ENCODE results near the gene UBAC1. TPM values are rescaled to one million over a fixed set of nuclear protein-coding genes. Genes with fewer than 3 reads are reported as not detected.

UBAC1 gene
- total RNA-seq, 2 experiments from 2014 or later = 16.4 to 19.6 TPM

DNA sequence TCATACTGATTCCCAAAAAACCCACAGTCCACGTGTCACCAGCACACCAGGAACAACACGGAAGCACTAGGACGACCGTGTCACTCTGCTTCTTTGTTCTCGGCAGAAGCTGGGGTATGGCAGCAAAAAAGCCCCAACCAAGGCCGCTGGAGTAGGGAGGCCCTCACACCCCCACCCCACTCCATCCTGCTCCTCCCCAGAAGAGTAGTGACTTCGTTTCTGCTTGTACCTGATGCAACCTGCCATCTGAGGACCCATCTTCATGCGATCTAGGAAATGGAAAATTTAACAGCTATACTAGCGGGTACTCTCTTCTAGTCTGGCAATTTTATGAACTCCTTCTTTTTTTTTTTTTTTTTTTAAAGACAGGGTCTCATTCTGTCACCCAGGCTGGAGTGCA is 3.7 kb downstream of the UBAC1 start:
- Histone ChIP-seq H3K36me3 (ENCODE audit: insufficient read depth, low read length) (peaks cover 12% of the 10 kb centered on the region), H3K4me1 (ENCODE audit: insufficient read depth, low read length) (peaks cover 30% of the 10 kb centered on the region), H3K9me3 (ENCODE audit: control insufficient read depth in 1 of 2, insufficient read depth in 1 of 2, low read length in 2 of 2) (no peaks in the 10 kb centered on the region), H3K4me3 (ENCODE audit: low read length) (no peak overlapping the region), H3K27ac (ENCODE audit: low read depth in 1 of 2, low read length in 2 of 2) (no peak overlapping the region), H3K27me3 (ENCODE audit: control insufficient read depth in 1 of 2, insufficient read depth in 2 of 2, low read length in 2 of 2) (no peaks in the 10 kb centered on the region)
- ChIA-PET POLR2A (no interaction called here), CTCF (interaction anchor here (0.6 to 1.5 kb wide), 2 partner anchors 80 to 166 kb away, joined by 3 to 5 read pairs; no protein-coding TSS in a partner anchor)
- intact Hi-C loops (cut with DNase I, micrococcal nuclease) = no loop called here
- DNase-seq (no peak), ATAC-seq (ENCODE audit: poor library complexity) (no peak)
- no peaks in the 10 kb centered on the region for H3K27me3 Mint-ChIP-seq
- peaks cover 24% of the 10 kb centered on the region for H3K36me3 Mint-ChIP-seq (ENCODE audit: low read depth)
- H3K4me1 Mint-ChIP-seq (ENCODE audit: low read depth) = peaks cover 23% of the 10 kb centered on the region
- TF ChIP-seq, protein P1, sequence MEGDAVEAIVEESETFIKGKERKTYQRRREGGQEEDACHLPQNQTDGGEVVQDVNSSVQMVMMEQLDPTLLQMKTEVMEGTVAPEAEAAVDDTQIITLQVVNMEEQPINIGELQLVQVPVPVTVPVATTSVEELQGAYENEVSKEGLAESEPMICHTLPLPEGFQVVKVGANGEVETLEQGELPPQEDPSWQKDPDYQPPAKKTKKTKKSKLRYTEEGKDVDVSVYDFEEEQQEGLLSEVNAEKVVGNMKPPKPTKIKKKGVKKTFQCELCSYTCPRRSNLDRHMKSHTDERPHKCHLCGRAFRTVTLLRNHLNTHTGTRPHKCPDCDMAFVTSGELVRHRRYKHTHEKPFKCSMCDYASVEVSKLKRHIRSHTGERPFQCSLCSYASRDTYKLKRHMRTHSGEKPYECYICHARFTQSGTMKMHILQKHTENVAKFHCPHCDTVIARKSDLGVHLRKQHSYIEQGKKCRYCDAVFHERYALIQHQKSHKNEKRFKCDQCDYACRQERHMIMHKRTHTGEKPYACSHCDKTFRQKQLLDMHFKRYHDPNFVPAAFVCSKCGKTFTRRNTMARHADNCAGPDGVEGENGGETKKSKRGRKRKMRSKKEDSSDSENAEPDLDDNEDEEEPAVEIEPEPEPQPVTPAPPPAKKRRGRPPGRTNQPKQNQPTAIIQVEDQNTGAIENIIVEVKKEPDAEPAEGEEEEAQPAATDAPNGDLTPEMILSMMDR (IDR thresholded peaks at IDR 0.05) = no peak
- H3K27ac Mint-ChIP-seq = no peak overlapping the region
- no peaks in the 10 kb centered on the region for H3K9me3 Mint-ChIP-seq
- no peak overlapping the region for H3K4me3 Mint-ChIP-seq

DNA sequence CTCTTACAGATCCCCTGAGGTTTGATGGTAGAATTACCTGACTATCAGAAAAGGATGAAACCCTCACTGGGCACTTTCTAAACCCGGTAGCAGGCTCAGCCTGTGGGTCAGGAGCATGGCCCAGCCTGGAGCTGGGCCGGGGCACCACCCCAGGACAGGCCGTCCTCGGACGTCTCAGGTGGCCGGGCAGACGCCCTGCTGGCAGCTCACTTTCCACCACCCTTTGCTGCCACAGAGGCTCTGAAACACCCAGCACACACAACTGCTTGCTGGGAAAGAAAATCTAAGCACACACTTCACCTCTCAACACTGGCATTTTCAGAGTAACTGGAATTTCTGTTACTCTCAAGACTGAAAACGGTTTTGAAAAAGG is 4.4 kb downstream of the UBAC1 start:
- peaks cover 16% of the 10 kb centered on the region for H3K4me1 Mint-ChIP-seq (ENCODE audit: low read depth)
- ChIA-PET CTCF (no interaction called here), POLR2A (no interaction called here)
- Histone ChIP-seq H3K27me3 (ENCODE audit: control insufficient read depth in 1 of 2, insufficient read depth in 2 of 2, low read length in 2 of 2) (no peaks in the 10 kb centered on the region), H3K27ac (ENCODE audit: low read depth in 1 of 2, low read length in 2 of 2) (no peak overlapping the region), H3K9me3 (ENCODE audit: control insufficient read depth in 1 of 2, insufficient read depth in 1 of 2, low read length in 2 of 2) (no peaks in the 10 kb centered on the region), H3K36me3 (ENCODE audit: insufficient read depth, low read length) (peaks cover 16% of the 10 kb centered on the region), H3K4me1 (ENCODE audit: insufficient read depth, low read length) (peaks cover 25% of the 10 kb centered on the region), H3K4me3 (ENCODE audit: low read length) (no peak overlapping the region)
- intact Hi-C loops (cut with DNase I, micrococcal nuclease) = no loop called here
- no peak for DNase-seq
- H3K4me3 Mint-ChIP-seq = no peak overlapping the region
- no peak overlapping the region for H3K27ac Mint-ChIP-seq
- no peaks in the 10 kb centered on the region for H3K27me3 Mint-ChIP-seq
- H3K36me3 Mint-ChIP-seq (ENCODE audit: low read depth) = peaks cover 31% of the 10 kb centered on the region
- TF ChIP-seq, protein P1 (IDR thresholded peaks at IDR 0.05) = no peak
- ATAC-seq (ENCODE audit: poor library complexity) = no peak
- H3K9me3 Mint-ChIP-seq = no peaks in the 10 kb centered on the region

DNA sequence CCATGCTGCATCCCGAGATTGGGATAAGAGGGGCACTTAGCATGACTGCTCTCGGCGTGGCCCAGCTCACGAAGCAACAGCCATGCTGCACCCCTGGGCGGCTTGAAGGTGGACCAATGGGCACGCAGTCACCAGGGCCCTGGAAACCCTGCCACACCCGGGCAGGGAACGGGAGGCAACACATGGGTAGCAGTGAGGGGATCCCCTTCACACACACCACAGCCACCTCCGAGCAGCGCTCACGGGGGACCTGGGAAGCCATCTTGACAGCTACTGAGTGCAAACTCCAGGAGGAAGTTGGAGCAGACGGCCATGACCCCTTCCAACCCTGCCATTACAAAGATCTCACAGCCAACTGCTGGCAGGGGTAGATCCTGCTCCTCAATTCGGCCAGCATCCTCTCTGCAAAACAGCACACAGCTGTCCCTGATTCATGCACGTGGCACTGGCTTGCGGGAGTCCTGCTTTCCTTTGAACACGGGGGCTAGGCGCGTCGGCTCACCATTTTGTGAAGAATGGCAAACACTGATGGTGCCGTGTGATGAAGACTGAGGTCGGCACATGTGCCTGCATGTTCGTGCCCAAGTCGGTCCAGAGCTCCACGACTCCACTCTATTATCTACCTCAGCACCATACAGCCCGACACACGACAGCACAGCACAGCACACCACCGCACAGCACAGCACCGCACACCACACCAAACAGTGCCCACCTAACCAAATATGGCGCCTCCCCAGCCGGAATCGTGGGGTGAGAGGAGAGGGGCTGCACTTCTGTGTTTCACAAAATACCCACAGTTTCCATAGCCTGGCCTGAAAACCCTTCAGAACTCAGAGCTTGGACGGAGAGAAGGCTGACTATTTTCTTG is 5.0 kb downstream of the UBAC1 start:
- H3K4me1 Mint-ChIP-seq (ENCODE audit: low read depth) = peaks cover 11% of the 10 kb centered on the region
- no peak for ATAC-seq (ENCODE audit: poor library complexity)
- no peak for DNase-seq
- H3K27ac Mint-ChIP-seq = no peak overlapping the region
- no peaks in the 10 kb centered on the region for H3K9me3 ChIP-seq (ENCODE audit: control insufficient read depth in 1 of 2, insufficient read depth in 1 of 2, low read length in 2 of 2)
- H3K27me3 ChIP-seq (ENCODE audit: control insufficient read depth in 1 of 2, insufficient read depth in 2 of 2, low read length in 2 of 2) = no peaks in the 10 kb centered on the region
- intact Hi-C loops (cut with DNase I, micrococcal nuclease) = no loop called here
- no peak overlapping the region for H3K27ac ChIP-seq (ENCODE audit: low read depth in 1 of 2, low read length in 2 of 2)
- TF ChIP-seq, protein P1 (IDR thresholded peaks at IDR 0.05) = no peak
- peaks cover 17% of the 10 kb centered on the region for H3K36me3 ChIP-seq (ENCODE audit: insufficient read depth, low read length)
- no peak overlapping the region for H3K4me3 ChIP-seq (ENCODE audit: low read length)
- H3K36me3 Mint-ChIP-seq (ENCODE audit: low read depth) = peaks cover 31% of the 10 kb centered on the region
- no peaks in the 10 kb centered on the region for H3K9me3 Mint-ChIP-seq
- H3K4me1 ChIP-seq (ENCODE audit: insufficient read depth, low read length) = peaks cover 21% of the 10 kb centered on the region
- POLR2A ChIA-PET = no interaction called here
- no peak overlapping the region for H3K4me3 Mint-ChIP-seq
- no peaks in the 10 kb centered on the region for H3K27me3 Mint-ChIP-seq
- CTCF ChIA-PET = interaction anchor here (1.2 kb wide), 1 partner anchor 12 kb away, joined by 5 read pairs; no protein-coding TSS in a partner anchor
